H1 (cell line): ENCODE data around the gene PDE8A.

Experiments used
- ASH2L ChIP-seq: fragments of 200-600, 300-600 bp; sonication (generic); IDR thresholded peaks from one replicate; pipeline ENCODE4 v1.7.1; 2017; ENCODE audit warnings: low read length
- CTCF ChIP-seq, 3 experiments: IDR thresholded peaks; 1 replicate in 2 of 3; 2 replicates in 1 of 3; pipeline versions ENCODE4 v1.5.1 to v1.6.1; 2011; ENCODE audit warnings: low read length in 3 of 3, mild to moderate bottlenecking in 3 of 3, inconsistent platforms in 2 of 3, low read depth in 1 of 3, moderate library complexity in 1 of 3; ENCODE audit not compliant: insufficient read depth in 1 of 3; ENCODE audit errors: control extremely low read depth in 1 of 3
- SAP30 ChIP-seq: fragments of 300-600 bp; sonication (generic); IDR thresholded peaks from 2 replicates; pipeline ENCODE4 v1.7.1; 2012; ENCODE audit warnings: low read length, moderate library complexity, mild to moderate bottlenecking, inconsistent platforms; ENCODE audit not compliant: insufficient read depth, insufficient replicate concordance

- TF ChIP-seq ASH2L (no peak), SAP30 (no peak), CTCF (IDR thresholded peaks at IDR 0.05; ENCODE audit: control extremely low read depth in 1 of 3, insufficient read depth in 1 of 3, low read depth in 1 of 3, low read length in 3 of 3) (peak in 2 of 3 experiments; percentile 11 to 36; a peak in 2 of 4 replicates)
Observed at GRCh38 chr15:85010386-85011159, 28.9 kb downstream of the PDE8A start.
